Measurements from ENCODE around the gene OR1K1. TPM values are rescaled to one million over a fixed set of nuclear protein-coding genes. Genes with fewer than 3 reads are reported as not detected.

OR1K1 gene
- total RNA-seq, result not detected in 2 replicates
- not detected in 2 replicates for polyA plus RNA-seq

GRCh38 chr9:122800066-122801060, at the start of gene OR1K1:
OR1K1 (plus strand) TSS chr9:122800123; CDS start chr9:122800123, 0 bp downstream.
- DNase-seq (ENCODE audit: low spot score), result no peak

GRCh38 chr9:122754825-122755224, 45.1 kb upstream of the OR1K1 start:
- Histone ChIP-seq H2AFZ (no peak overlapping the region), H3K36me3 (replicated peaks; ENCODE audit: insufficient read depth, low read depth) (no peaks in the 10 kb centered on the region), H3K9me2 (replicated peaks; ENCODE audit: insufficient read depth) (no peaks in the 10 kb centered on the region), H4K20me1 (ENCODE audit: insufficient read depth, poor library complexity, severe bottlenecking) (no peaks in the 10 kb centered on the region), H3K4me1 (ENCODE audit: insufficient read depth) (no peaks in the 10 kb centered on the region), H3K79me2 (no peaks in the 10 kb centered on the region), H3K4me3 (no peak overlapping the region), H3K4me2 (no peak overlapping the region), H3K27me3 (no peaks in the 10 kb centered on the region), H3K27ac (no peak overlapping the region), H3K9me3 (ENCODE audit: low read depth) (no peaks in the 10 kb centered on the region)
- TF ChIP-seq CTCF (IDR thresholded peaks at IDR 0.05; ENCODE audit: poor library complexity) (no peak), EZH2phosphoT487 (IDR thresholded peaks at IDR 0.05; ENCODE audit: low read depth, severe bottlenecking, unreplicated experiment) (no peak), EZH2 (IDR thresholded peaks at IDR 0.05; ENCODE audit: borderline replicate concordance) (no peak)
- WGBS (ENCODE audit: low lambda C conversion rate, missing lambda C conversion rate), result 20% methylated on average over 2 of the region's 2 CpGs
- DNase-seq (ENCODE audit: low spot score), result no peak

More at GRCh38 chr9:122800066-122801060, at the start of gene OR1K1:
- H2AFZ ChIP-seq, result no peak within 1 kb of the TSS
- no peaks in the 10 kb centered on the region for H3K79me2 ChIP-seq
- H3K36me3 ChIP-seq (replicated peaks; ENCODE audit: insufficient read depth, low read depth), result no peaks in the 10 kb centered on the region
- no peaks in the 10 kb centered on the region for H3K27me3 ChIP-seq
- no peaks in the 10 kb centered on the region for H4K20me1 ChIP-seq (ENCODE audit: insufficient read depth, poor library complexity, severe bottlenecking)
- no peak within 1 kb of the TSS for H3K4me2 ChIP-seq
- TF ChIP-seq EZH2 (IDR thresholded peaks at IDR 0.05; ENCODE audit: borderline replicate concordance) (no peak), EZH2phosphoT487 (IDR thresholded peaks at IDR 0.05; ENCODE audit: low read depth, severe bottlenecking, unreplicated experiment) (no peak), CTCF (IDR thresholded peaks at IDR 0.05; ENCODE audit: poor library complexity) (no peak)
- H3K9me3 ChIP-seq (ENCODE audit: low read depth), result no peaks in the 10 kb centered on the region
- H3K4me1 ChIP-seq (ENCODE audit: insufficient read depth), result no peaks in the 10 kb centered on the region
- H3K27ac ChIP-seq, result no peak within 1 kb of the TSS
- WGBS (ENCODE audit: low lambda C conversion rate, missing lambda C conversion rate), result 94% methylated on average over 29 of the region's 30 CpGs
- H3K9me2 ChIP-seq (replicated peaks; ENCODE audit: insufficient read depth), result no peaks in the 10 kb centered on the region
- no peak within 1 kb of the TSS for H3K4me3 ChIP-seq

- Histone ChIP-seq H4K20me1 (ENCODE audit: insufficient read depth, poor library complexity, severe bottlenecking) (no peaks in the 10 kb centered on the region), H3K4me2 (no peak overlapping the region), H3K36me3 (replicated peaks; ENCODE audit: insufficient read depth, low read depth) (no peaks in the 10 kb centered on the region), H3K4me3 (no peak overlapping the region), H3K27me3 (no peaks in the 10 kb centered on the region), H3K27ac (no peak overlapping the region), H3K9me3 (ENCODE audit: low read depth) (no peaks in the 10 kb centered on the region), H3K9me2 (replicated peaks; ENCODE audit: insufficient read depth) (no peaks in the 10 kb centered on the region), H3K79me2 (no peaks in the 10 kb centered on the region), H3K4me1 (ENCODE audit: insufficient read depth) (no peaks in the 10 kb centered on the region), H2AFZ (no peak overlapping the region)
- DNase-seq (ENCODE audit: low spot score), result no peak
- 73% methylated on average over 4 of the region's 4 CpGs for WGBS (ENCODE audit: low lambda C conversion rate, missing lambda C conversion rate)
- no peak for TF ChIP-seq EZH2 (IDR thresholded peaks at IDR 0.05; ENCODE audit: borderline replicate concordance)
- TF ChIP-seq EZH2phosphoT487 (IDR thresholded peaks at IDR 0.05; ENCODE audit: low read depth, severe bottlenecking, unreplicated experiment), result no peak
- no peak for TF ChIP-seq CTCF (IDR thresholded peaks at IDR 0.05; ENCODE audit: poor library complexity)
Measured at GRCh38 chr9:122767817-122768216, 32.1 kb upstream of the OR1K1 start.
